Psoas muscle (tissue), 8 donors: ENCODE measurements around the gene ARHGAP22. TPM values are rescaled to one million over a fixed set of nuclear protein-coding genes. Genes with fewer than 3 reads are reported as not detected.

Experiments
- ATAC-seq, 4 donors: fragments of 200-7000 bp; cut with Tn5 transposase; one replicate each; pipeline ENCODE4 v1.9.1; 2020; ENCODE audit warnings: moderate library complexity in 3 of 4, mild to moderate bottlenecking in 2 of 4
- DNase-seq, 2 donors: peaks; one replicate each; pipeline ENCODE4 v3.0.0-alpha.2; 2020
- H3K27ac ChIP-seq: fragments of 200-600 bp; one replicate; pipeline ENCODE4 v1.8.0; 2022
- H3K27me3 ChIP-seq, 3 donors: fragments of 200-600 bp in 1 of 3; one replicate each; pipeline versions ENCODE4 v1.6.1 to v1.8.0; 2013 to 2022; ENCODE audit warnings: low read length in 2 of 3, mild to moderate bottlenecking in 2 of 3, moderate library complexity in 1 of 3; ENCODE audit not compliant: insufficient read depth in 3 of 3
- H3K36me3 ChIP-seq, 2 donors: fragments of 200-600 bp in 1 of 2; one replicate each; pipeline versions ENCODE4 v1.6.1 to v1.8.0; 2013 to 2022; ENCODE audit warnings: low read depth in 1 of 2, mild to moderate bottlenecking in 1 of 2, moderate library complexity in 1 of 2; ENCODE audit not compliant: insufficient read depth in 1 of 2
- H3K4me1 ChIP-seq: fragments of 200-600 bp; one replicate; pipeline ENCODE4 v1.8.0; 2022
- H3K4me3 ChIP-seq: fragments of 200-600 bp; one replicate; pipeline ENCODE4 v1.8.0; 2022; ENCODE audit warnings: mild to moderate bottlenecking
- H3K9me3 ChIP-seq: fragments of 200-600 bp; one replicate; pipeline ENCODE4 v1.8.0; 2022
- WGBS, 3 donors: extraction: QIAGEN DNeasy Blood & Tissue Kit; methylation state at CpG; one replicate each; pipeline versions ENCODE4 v1.1.6 to v1.1.7; 2013; 5-methylcytosine and 5-hydroxymethylcytosine counted together
- intact Hi-C, 2 donors: fragments of 100-400 bp; cut with DNase I; formaldehyde crosslinking; loops; one replicate each; pipeline versions ENCODE4 v1.11.0 to v1.14.2; 2022
- polyA plus RNA-seq, 3 donors: library from polyadenylated mRNA; stranded (reverse); fragments of 200-250 nt; gene quantifications; one replicate each; pipeline ENCODE4 v1.2.3, GENCODE V29; 2013
- total RNA-seq, 4 donors: library from RNA; stranded (reverse); fragmentation: NEBNext Ultra II Directional in 2 of 4; extraction: Animal tissue kit (Norgen Biotek cat#: 25700) in 2 of 4; gene quantifications; one replicate each; pipeline versions ENCODE4 v1.2.1 to v1.2.4, GENCODE V29; 2021 to 2023
- TF ChIP-seq, protein P1 (sequence below): fragments of 200-600 bp; IDR thresholded peaks from one replicate; pipeline ENCODE4 v1.8.0; 2022; ENCODE audit warnings: antibody characterized with exemption
- donor health status: healthy with polysubstance abuse.
- donor health status: DM: no; HTN: no; CAD: no; lungs with moderate emphysema.
- donor health status: Bipolar disorder and iron deficiency.
- donor health status: healthy.
- donor health status: DM: yes; HTN: yes; CAD: no.
- donor health status: DM: no; HTN: no; CAD: no.
- donor health status: DM: no; HTN: no; CAD: no.
- donor health status: DM: yes; HTN: yes; CAD: no.

Gene ARHGAP22
- total and polyA plus RNA-seq, 7 donors, result 0.46 to 2.9 (median 1.6) TPM

DNA sequence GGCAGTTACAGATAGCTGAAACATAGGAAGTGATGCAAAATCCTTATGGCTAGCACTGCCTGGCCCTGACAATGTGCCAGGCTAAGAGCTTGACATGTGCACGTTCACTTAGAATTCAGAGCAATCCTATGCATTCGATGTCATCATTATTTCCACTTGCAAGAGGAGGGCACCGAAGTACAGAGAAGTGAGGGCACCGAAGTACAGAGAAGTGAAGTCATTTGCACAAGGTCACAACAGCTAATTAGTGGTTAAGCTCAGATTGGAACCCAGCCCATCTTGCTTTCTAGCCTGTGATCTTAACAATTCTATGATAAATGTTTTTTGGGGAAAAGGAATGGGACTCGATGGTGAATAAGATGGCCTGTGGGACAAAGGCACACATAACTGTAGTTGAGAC lies 73.4 kb downstream of the ARHGAP22 start:
- Histone ChIP-seq H3K9me3 (no peaks in the 10 kb centered on the region), H3K27me3 (peaks cover 0 to 12% (median 0%) of the 10 kb centered on the region in 3 donors), H3K4me3 (no peak overlapping the region), H3K36me3 (no peaks in the 10 kb centered on the region), H3K27ac (no peak overlapping the region), H3K4me1 (no peaks in the 10 kb centered on the region)
- TF ChIP-seq, protein P1, sequence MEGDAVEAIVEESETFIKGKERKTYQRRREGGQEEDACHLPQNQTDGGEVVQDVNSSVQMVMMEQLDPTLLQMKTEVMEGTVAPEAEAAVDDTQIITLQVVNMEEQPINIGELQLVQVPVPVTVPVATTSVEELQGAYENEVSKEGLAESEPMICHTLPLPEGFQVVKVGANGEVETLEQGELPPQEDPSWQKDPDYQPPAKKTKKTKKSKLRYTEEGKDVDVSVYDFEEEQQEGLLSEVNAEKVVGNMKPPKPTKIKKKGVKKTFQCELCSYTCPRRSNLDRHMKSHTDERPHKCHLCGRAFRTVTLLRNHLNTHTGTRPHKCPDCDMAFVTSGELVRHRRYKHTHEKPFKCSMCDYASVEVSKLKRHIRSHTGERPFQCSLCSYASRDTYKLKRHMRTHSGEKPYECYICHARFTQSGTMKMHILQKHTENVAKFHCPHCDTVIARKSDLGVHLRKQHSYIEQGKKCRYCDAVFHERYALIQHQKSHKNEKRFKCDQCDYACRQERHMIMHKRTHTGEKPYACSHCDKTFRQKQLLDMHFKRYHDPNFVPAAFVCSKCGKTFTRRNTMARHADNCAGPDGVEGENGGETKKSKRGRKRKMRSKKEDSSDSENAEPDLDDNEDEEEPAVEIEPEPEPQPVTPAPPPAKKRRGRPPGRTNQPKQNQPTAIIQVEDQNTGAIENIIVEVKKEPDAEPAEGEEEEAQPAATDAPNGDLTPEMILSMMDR, result no peak
- intact Hi-C loops, result loop anchor here in 1 of 2 donors (5.0 kb wide), 1 partner anchor 1091 kb away; no protein-coding TSS in a partner anchor
- ATAC-seq, result no peak
- no peak for DNase-seq
- WGBS, 3 donors, result 50 to 62% (median 56%) methylated on average over 5 of the region's 5 CpGs

DNA sequence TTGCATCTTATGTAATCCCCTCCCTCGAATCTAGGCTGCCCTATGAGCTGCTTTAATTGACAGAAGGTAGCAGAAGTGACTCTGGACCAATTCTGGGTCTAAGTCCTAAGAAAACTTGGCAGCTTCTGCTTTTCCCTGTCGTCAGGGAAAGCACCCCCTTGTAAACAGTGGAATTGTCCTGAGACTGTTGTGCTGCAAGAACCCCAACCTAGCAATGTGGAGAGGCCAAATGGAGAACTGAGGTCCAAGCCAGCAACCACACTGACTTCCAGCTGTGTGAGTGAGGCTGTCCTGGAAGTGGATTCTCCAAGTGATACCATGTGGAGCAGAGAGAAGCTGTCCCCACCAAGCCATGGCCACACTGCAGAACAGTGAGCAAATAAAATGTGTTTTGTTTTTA lies 75.5 kb downstream of the ARHGAP22 start:
- Histone ChIP-seq H3K4me3 (no peak overlapping the region), H3K27me3 (peaks cover 0 to 31% (median 3%) of the 10 kb centered on the region in 3 donors), H3K27ac (no peak overlapping the region), H3K4me1 (no peaks in the 10 kb centered on the region), H3K36me3 (no peaks in the 10 kb centered on the region), H3K9me3 (no peaks in the 10 kb centered on the region)
- TF ChIP-seq, protein P1, result no peak
- intact Hi-C loops, result no loop called here
- DNase-seq, result no peak
- no peak for ATAC-seq
- 44 to 80% (median 68%) methylated on average over 2 of the region's 2 CpGs for whole genome bisulfite sequencing, 3 donors

DNA sequence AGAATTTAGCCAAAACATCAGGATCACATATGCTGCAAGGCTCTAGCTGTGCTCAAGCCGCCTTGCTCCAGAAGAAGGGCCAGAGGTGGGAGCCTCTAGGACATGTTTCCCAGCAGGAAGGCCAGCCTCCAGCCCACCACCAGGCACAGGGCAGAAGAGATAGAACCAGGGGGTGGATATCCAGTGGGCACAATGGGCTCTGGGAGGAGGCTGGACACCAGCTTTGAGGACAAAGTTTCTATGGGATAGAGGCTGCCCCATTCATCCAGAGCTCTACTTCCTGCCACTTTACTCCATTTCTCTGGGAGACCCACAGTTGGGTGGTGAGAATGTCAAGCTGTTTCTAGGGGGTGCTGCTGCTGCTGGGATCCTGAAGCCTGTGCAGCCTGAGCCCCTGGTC lies 77.1 kb downstream of the ARHGAP22 start:
- H3K36me3 ChIP-seq, result no peaks in the 10 kb centered on the region
- DNase-seq, result no peak
- H3K4me1 ChIP-seq, result peaks cover 4% of the 10 kb centered on the region
- no peaks in the 10 kb centered on the region for H3K9me3 ChIP-seq
- TF ChIP-seq, protein P1, result no peak
- no peak overlapping the region for H3K27ac ChIP-seq
- WGBS, 3 donors, result 98 to 100% (median 100%) methylated on average over 1 of the region's 1 CpG
- H3K4me3 ChIP-seq, result no peak overlapping the region
- no peak for ATAC-seq
- intact Hi-C loops, result no loop called here
- peaks cover 0 to 44% (median 9%) of the 10 kb centered on the region in 3 donors for H3K27me3 ChIP-seq

DNA sequence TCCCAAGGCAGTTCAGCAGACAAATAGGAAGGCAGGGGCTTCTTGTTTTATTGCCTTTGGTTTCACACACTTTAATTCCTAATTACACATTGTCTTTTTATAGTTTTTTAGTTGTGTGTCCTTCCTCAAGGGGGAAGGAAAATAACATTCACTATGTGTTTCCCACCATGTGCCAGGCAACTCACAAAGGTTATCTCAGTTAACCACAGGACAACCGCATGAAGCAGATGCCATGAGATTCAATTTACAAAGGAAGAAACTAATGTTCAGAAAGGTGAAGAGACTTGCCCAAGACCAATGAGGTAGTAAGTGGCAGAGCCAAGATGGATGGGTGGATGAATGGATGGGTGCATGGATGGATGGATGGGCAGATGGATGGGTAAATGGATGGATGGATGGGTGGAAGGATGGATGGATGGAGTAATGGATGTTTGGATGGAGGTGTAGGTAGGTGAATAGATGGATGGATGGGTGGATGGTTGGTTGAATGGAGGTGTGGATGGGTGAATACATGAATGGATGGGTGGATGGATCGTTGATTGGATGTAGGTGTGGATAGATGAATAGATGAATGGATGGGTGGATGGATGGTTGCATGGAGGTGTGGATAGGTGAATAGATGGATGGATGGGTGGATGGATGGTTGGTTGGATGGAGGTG lies 77.9 kb downstream of the ARHGAP22 start:
- 78 to 86% (median 82%) methylated on average over 2 of the region's 2 CpGs for WGBS, 3 donors
- Histone ChIP-seq H3K4me1 (peaks cover 4% of the 10 kb centered on the region), H3K27me3 (peaks cover 0 to 51% (median 9%) of the 10 kb centered on the region in 3 donors), H3K27ac (no peak overlapping the region), H3K4me3 (no peak overlapping the region), H3K9me3 (no peaks in the 10 kb centered on the region), H3K36me3 (no peaks in the 10 kb centered on the region)
- TF ChIP-seq, protein P1, result no peak
- intact Hi-C loops, result no loop called here
- no peak for ATAC-seq
- no peak for DNase-seq
